Prostate gland (tissue), 2 donors: ENCODE results near the gene COQ10B.

Experiments
- CTCF ChIP-seq, 4 experiments: fragments of 200-600 bp in 2 of 4; fragments of 450-650 bp in 2 of 4; sonication (generic) in 2 of 4; IDR thresholded peaks; 1 replicate in 3 of 4; 2 replicates in 1 of 4; pipeline ENCODE4 v1.5.1; 2016 to 2019; ENCODE audit warnings: antibody characterized with exemption in 4 of 4, mild to moderate bottlenecking in 2 of 4, moderate library complexity in 2 of 4
- POLR2A ChIP-seq: fragments of 450-650 bp; IDR thresholded peaks from one replicate; pipeline ENCODE4 v1.6.1; 2016; ENCODE audit warnings: antibody characterized with exemption, mild to moderate bottlenecking

- TF ChIP-seq CTCF (IDR thresholded peaks at IDR 0.05) (no peak), POLR2A (no peak)
Measured at GRCh38 chr2:197427986-197428385, 25.4 kb upstream of the COQ10B start.
